GM11168 (cell line): ENCODE data around the gene HOXD13.

Experiments
- in situ Hi-C: fragments of 300-500 bp; cut with MboI; formaldehyde crosslinking; loops from one replicate; pipeline ENCODE4 v1.12.0; 2022; ENCODE audit warnings: low sequenced_read_pairs; ENCODE audit not compliant: unreplicated experiment

Gene HOXD13

DNA sequence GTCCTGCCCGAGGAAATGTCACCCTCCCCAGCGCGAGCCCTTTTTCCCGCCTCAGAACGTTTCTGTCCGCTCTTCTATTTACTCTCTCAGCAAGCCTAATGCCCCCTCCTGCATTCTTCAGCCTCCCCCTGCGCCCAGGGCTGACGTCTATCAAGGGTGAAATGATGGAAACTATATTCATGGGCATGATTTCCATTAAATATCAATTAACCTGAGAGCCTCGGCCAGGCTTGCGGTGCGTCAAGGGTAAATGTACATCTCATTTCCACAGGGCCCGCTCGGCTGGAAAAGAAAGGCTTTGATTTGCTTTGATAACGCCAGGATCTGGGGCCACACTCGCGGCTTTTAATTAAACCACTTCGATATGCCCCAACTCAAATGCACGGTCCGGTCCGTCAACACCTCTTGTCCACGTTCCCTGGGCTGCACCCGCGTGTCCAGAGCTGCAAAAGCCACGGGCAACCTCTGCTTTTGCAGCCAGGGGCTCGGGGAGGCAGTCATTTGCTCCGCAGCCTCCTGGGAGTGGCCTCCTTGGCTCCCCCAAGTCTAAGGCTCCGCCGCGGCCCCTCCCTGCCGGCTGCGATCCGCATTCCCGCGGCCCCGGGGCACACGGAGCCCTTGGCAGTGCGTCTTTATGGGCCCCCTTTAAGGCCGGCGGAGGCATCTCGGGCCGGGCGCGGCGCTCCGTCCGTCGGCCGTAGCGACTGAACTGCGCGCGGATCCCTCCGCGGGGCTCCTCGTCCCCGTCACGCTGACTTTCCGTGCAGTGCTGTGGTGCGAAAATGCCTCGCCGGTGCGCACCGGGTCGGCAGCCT lies 36.7 kb downstream of the HOXD13 start, which contains the start of gene HOXD8:
TSS of gene HOXD8 (plus strand) at position 724 of the 815 bp plus-strand sequence. CDS start 662 bp downstream, outside the sequence.
- in situ Hi-C loops: loop anchor here (10.0 to 25.0 kb wide), 4 partner anchors 433 to 1016 kb away; no protein-coding TSS in a partner anchor

- in situ Hi-C loops: loop anchor here (10.0 to 25.0 kb wide), 4 partner anchors 433 to 1015 kb away; no protein-coding TSS in a partner anchor
These were observed 37.3 kb downstream of the HOXD13 start for GRCh38 chr2:176129813-176130146.

DNA sequence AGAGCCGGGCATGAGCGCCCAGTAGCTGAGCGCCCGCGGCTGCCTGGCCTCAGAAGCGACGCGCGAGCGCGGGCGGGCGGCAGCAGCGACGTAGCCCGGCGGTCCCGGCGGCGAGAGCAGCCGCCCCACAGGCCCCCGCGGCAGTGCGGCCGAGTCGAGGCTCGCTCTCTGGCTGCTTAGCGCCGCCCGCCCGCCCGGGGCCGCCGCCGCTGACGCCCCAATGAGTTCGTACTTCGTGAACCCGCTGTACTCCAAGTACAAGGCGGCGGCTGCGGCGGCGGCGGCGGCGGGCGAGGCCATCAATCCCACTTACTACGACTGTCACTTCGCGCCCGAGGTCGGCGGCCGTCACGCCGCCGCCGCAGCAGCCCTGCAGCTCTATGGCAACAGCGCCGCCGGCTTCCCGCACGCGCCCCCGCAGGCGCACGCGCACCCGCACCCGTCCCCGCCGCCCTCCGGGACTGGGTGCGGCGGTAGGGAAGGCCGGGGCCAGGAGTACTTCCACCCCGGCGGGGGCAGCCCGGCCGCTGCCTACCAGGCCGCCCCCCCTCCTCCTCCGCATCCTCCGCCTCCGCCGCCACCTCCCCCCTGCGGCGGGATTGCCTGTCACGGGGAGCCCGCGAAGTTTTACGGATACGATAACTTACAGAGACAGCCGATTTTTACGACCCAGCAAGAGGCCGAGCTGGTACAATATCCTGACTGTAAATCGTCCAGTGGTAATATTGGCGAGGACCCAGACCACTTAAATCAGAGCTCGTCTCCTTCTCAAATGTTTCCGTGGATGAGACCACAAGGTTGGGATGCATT lies 37.8 kb downstream of the HOXD13 start:
- in situ Hi-C loops: loop anchor here (25.0 kb wide), 2 partner anchors 432 to 682 kb away; no protein-coding TSS in a partner anchor

GRCh38 chr2:176130957-176131847 lies 38.7 kb downstream of the HOXD13 start:
- in situ Hi-C loops: loop anchor here (25.0 kb wide), 2 partner anchors 431 to 681 kb away; no protein-coding TSS in a partner anchor

DNA sequence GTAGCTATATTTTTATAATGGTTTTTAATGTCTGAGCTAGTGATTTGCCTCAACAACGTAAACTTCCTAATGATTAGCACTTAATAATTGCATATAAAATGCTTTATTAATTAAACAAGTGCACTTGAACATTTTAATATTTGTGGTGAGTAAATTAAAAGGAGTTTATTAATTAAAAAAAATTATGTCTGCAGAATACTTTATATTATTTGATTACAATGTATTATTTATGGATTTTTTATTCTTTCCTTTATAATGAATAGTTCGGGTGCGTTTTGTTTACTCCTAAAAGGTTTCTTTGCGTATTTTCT lies 39.3 kb downstream of the HOXD13 start:
- in situ Hi-C loops: loop anchor here (25.0 kb wide), 2 partner anchors 430 to 680 kb away; no protein-coding TSS in a partner anchor

- in situ Hi-C loops: loop anchor here (25.0 kb wide), 2 partner anchors 430 to 680 kb away; no protein-coding TSS in a partner anchor
These were observed 40.0 kb downstream of the HOXD13 start for GRCh38 chr2:176132205-176133171.

DNA sequence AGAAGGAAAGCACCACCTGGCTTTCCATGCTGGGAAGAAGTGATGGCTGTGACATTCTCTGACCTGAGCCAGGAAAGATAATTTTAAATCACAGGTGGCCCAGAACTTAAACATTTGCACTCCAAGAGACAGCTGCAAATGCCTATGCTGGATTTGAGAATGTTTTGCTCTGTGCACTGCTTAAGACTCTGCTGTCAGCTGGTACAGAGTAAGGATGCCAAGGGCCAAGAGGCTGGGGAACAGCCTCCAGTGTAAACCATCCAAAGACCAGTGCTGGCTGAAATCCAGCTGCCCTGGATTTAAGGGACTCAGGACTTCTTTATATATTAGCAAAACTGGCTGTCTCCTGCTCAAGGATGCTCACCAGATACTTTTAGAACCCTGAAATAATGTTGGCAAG lies 40.9 kb downstream of the HOXD13 start:
- in situ Hi-C loops: loop anchor here (25.0 kb wide), 2 partner anchors 429 to 679 kb away; no protein-coding TSS in a partner anchor

GRCh38 chr2:176134035-176134434 lies 41.5 kb downstream of the HOXD13 start:
- in situ Hi-C loops: loop anchor here (25.0 kb wide), 2 partner anchors 428 to 678 kb away; no protein-coding TSS in a partner anchor

DNA sequence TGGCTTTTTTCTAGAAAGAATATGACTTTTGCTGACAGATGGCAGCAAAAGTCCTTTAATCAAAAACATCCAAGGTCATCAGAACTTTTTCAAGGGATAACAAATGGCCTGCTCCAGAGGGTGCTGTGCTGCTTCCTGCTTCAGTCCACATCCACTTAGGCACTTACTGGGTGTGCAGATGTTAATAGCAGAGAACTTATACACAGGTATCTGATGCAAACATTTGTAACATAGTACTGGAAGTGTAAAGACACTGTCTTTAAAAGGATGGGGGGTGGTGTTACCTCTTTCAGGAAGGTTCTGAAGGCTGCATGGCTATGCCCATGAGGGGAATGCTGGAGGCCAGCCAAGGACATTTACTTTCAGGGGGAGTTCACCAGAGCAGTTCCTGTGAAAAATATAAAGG lies 42.5 kb downstream of the HOXD13 start:
- in situ Hi-C loops: loop anchor here (25.0 kb wide), 2 partner anchors 427 to 677 kb away; no protein-coding TSS in a partner anchor

DNA sequence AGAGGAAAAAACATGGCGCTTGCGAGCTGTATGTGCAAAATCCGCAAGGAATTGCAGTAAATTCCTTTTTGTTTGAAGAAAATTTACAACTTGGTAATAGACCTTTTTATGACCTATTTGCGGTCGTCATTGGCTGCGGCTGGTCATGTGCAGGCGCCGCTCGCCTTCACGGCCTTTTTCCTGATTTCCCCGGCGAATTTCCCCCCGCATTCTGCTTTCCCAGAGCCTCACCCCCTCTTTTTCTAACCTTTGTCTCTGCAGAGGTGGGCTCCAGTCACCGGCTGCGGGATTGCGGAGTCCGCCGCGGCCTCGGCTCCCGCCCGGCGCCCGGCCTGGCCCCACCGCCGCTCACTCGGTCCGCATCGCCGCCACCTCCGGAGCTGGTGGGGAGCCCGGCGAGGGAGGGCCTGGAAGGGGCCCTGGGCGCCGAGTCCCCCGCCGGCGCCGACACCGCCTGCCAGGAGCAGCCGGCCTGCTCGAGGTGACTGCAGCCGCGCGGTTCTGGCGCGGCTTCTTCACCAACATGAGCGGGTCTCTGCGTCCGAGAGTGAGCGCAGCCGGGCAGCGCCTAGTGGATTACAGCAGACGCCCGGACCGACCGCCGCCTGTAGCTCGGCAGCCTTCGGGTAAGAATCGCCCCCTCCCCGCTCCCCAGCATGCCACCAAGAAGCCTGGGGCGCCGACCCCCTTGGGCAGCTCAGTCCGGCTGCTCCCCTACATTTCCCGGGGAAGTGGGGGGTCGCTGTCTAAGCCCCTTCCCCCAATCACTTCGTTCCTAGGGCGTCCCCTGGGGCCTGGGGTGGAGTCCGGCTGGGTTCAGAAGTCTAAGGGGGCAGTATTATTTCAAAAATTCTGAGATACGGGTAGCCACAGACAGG lies 44.1 kb downstream of the HOXD13 start:
- in situ Hi-C loops: loop anchor here (25.0 kb wide), 2 partner anchors 426 to 676 kb away; no protein-coding TSS in a partner anchor

DNA sequence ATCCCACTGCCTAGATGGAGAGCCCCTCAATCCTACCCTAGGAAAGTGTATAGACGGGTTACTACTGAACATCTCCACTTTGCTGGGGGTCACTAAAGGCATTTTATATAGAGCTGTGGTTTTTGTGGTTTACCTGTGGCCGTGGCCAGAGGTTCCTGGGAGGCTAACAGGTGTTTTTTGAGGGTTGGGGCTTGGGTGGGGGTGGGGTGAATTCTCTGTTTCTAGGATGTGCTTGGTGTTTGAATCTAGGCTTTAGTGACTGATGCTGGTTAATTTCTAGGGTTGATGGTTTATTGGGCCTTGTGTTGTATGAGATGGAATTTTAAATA lies 44.7 kb downstream of the HOXD13 start:
- in situ Hi-C loops: loop anchor here (25.0 kb wide), 2 partner anchors 425 to 675 kb away; no protein-coding TSS in a partner anchor

- in situ Hi-C loops: loop anchor here (25.0 kb wide), 2 partner anchors 424 to 674 kb away; no protein-coding TSS in a partner anchor
These were observed 45.4 kb downstream of the HOXD13 start for GRCh38 chr2:176137906-176138305.

- in situ Hi-C loops: loop anchor here (25.0 kb wide), 2 partner anchors 424 to 674 kb away; no protein-coding TSS in a partner anchor
These were observed 46.0 kb downstream of the HOXD13 start for GRCh38 chr2:176138526-176138922.

DNA sequence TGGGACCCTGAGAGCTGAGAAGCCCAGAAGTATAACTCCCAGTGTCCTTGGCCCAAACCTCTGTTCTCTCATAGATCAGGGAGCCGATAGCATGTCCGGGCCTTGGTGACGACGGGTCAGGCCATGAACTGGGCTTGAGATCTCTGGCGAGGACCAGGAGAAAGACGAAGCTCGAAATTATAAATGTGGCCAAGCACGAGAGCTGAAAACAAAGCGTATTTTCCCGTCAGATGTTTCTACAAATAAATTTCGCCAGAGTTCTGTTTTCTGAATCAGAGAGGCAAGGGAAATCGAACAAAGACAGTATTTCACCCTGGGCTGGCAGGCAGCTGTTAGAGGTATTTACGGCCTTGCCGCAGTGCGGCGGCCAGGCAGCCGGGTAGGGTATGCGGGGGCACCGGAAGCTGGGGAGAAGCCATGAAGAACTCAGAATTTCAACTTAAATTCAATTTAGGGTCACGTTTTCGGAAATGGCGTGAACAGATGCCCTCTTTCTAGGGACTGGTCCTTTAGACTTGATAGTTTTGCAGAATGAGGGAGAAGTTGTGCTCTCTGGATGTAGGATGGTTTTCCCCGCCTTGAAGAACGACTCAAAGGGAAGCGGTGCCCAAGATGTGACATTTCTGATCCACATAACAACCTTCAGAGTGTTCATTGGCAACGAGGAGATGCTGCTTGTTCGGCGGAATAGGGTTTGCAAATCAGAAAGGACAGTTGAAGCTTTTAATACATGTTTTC lies 46.6 kb downstream of the HOXD13 start:
- in situ Hi-C loops: loop anchor here (25.0 kb wide), 2 partner anchors 423 to 673 kb away; no protein-coding TSS in a partner anchor

DNA sequence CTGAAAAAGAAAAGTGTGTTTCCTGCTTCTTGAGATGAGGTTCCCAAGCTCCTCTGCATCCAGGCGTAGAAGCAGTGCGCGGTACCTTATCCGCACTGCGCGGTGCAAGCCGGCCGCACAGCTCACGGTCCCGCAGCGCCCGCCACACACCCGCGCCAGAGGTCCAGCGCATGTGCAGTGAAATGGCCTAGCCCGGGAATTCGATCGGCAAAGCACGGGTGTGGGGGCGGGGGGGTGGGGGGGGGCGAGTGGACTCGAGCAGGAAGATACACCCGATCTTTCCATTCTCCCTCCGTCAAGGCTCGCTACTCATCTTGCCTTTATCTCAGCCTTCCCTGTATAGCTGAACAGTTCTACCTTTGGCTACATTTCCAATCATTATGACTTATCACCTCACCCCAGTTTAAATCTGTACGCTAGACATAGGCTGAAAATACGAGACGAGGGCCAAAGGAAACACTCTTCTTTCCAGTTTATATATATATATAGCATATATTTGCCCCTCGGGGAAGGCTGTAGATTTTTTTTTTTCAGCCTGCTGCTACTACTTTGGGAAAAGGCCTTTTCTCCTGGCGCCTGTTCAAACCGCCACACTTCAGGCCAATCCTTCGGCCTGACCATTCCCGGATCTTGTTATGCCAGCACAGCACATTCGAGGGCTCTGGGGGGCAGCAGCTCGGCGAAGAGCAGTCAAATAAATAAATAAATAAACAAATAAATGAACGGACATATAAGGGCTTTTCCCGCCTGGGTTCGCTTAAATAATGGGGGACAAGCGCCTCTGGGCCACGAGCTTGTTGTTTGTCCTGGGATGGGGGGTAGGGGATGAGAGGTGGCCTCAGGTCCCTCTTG lies 47.4 kb downstream of the HOXD13 start:
- in situ Hi-C loops: loop anchor here (5.0 to 25.0 kb wide), 3 partner anchors 312 to 672 kb away; no protein-coding TSS in a partner anchor
